ENCODE measurements around the gene STXBP2.
A peak's percentile ranks its signal among the peaks of the same experiment; 100 is the strongest.

Gene STXBP2

DNA sequence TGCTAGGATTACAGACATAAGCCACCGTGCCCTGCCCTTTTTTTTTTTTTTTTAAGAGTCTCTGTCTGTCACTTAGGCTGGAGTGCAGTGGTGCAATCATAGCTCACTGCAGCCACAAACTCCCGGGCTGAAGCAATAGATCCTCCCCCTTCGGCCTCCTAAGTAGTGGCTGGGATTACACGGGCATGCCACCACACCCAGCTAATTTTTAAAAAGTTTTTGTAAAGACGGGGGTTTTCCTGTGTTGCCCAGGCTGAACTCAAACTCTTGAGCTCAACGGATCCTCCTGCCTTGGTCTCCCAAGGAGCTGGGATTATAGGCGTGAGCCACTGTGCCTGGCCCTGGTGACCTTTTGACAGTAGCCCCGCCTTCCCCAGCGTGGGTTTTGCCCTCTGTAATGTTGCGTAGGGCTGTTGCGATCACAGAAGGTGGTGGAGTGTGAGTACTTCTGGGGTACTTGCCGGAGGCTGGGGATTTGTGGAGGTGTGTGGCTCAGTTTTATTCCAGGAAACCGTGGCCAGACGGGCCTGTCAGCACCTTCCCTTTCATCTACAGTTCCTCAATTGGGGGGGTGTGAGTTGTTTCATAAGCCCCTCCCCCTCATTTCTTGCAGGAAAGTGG, 20.3 kb downstream of the STXBP2 start:
- DNase-seq, result peak; percentile 54 to 66

GRCh38 chr19:7658219-7658686, 21.3 kb downstream of the STXBP2 start:
- DNase-seq, result peak; percentile 44 to 49

DNA sequence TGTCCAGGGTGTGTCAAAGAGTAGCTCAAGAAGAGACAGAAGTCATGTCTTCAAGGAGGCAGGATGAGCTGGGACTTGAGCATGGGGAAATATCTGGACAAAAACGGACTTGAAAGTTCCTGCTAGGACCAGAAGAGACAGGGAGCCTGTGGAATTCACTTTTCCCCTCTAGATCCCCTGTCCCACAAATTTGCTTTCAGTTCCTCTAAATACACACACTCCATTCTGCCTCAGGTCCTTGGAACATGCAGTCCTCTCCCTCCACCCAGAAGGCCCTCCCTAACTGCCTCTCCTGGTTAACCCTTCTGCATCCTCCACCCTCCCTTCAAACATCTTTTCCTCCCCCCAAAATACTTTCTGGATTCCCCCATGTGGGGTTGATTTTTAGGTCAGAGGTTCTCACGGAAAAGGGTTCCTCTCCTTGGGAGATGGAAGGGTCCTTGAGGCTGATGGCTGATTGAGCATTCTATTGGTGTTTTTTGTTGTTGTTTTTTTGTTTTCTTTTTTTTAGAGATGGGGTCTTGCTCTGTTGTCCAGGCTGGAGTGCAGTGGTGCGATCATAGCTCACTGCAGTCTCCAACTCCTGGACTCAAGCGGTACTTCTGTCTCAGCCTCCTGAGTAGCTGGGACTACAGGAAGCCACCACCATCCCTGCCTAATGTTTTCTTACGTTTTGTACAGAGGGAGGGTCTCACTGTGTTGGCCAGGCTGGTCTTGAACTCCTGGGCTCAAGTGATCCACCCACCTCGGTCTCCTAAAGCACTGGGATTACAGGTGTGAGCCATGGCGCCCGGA, 25.0 kb downstream of the STXBP2 start:
- DNase-seq, result no peak

GRCh38 chr19:7662657-7663056, 25.7 kb downstream of the STXBP2 start:
- DNase-seq, result no peak

GRCh38 chr19:7663706-7664105, 26.8 kb downstream of the STXBP2 start:
- no peak for DNase-seq

GRCh38 chr19:7665076-7665475, 28.2 kb downstream of the STXBP2 start:
- no peak for DNase-seq

DNA sequence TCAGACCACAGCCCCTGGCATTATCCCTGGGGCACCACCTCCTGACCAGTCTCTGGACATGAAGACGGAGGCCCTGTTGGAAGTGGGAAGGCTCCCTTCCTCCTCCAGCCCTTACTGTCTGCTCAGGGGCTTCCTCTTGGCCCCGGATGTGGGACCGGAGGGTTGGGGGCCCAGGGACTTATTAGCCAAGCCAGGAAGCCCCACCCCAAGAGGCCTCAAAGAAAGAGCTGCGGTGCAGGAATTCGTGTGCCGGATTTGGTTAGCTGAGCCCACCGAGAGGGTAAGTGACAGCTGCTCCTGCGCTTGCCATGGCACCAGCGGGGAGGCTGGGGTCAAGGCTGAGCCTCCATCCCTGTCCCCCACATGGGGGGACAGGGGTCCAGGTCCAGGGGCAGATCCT, 31.9 kb downstream of the STXBP2 start, which contains the start of gene RETN:
Gene RETN, plus strand, starts transcription at position 208 of the 400 bp plus-strand sequence. CDS start 278 bp downstream, outside the sequence.
- no peak for DNase-seq

GRCh38 chr19:7669641-7670040, 32.7 kb downstream of the STXBP2 start:
- no peak for DNase-seq

GRCh38 chr19:7670150-7670783, 33.4 kb downstream of the STXBP2 start:
- DNase-seq, result peak in 1 of 2 experiments; percentile 41

GRCh38 chr19:7670790-7671189, 33.9 kb downstream of the STXBP2 start:
- no peak for DNase-seq

- DNase-seq, result no peak
Observed at GRCh38 chr19:7672522-7672921, 35.6 kb downstream of the STXBP2 start.

DNA sequence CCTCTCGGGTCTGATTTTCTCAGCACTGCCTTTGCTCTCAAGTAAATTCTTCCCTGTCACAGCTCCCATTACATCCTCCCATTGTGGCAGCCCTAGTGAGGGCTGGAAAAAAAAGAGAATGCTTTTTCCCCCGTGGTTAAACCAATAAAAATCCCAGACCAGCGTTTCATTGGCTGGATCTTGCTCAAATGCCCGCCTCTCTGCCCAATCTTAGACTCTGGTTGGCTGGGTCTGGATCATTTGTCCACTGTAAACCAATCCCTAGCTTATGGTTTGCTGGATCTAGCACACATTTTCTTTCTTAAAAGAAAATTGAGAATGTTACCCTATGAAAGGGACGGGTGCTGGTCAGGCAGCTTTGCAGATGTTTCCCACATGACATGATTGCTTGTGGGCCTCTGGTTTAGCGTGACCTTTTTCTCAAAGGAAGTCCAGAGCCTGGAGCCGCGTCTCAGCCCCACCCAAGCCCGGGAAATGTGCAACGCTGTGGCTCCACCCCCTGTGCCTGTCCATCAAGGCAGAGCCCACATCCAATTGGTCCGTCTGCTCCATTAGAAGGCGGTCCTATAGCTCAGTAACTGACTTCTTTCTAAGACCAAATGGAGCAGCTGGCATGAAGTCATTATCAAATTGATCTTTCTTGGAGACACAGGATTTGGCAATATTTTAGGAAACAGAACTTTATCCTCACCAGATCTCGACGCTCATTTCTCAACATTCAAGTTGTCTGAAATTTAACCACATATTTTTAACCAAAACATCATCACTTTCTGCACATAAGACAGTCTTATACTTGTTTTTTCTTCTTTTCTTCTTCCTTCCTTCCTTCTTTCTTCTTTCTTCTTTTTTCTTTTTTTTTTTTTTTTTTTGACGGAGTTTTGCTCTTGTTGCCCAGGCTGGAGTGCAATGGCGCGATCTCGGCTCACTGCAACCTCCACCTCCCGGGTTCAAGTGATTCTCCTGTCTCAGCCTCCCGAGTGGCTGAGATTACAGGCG, 37.4 kb downstream of the STXBP2 start:
- peak; percentile 59 to 67 for DNase-seq

- no peak for DNase-seq
Observed at GRCh38 chr19:7676376-7676775, 39.5 kb downstream of the STXBP2 start.

GRCh38 chr19:7676854-7677253, 39.9 kb downstream of the STXBP2 start, which contains the start of gene MCEMP1:
Gene MCEMP1 (plus strand): TSS chr19:7677090. CDS start chr19:7677121, 31 bp downstream.
- no peak for DNase-seq

DNA sequence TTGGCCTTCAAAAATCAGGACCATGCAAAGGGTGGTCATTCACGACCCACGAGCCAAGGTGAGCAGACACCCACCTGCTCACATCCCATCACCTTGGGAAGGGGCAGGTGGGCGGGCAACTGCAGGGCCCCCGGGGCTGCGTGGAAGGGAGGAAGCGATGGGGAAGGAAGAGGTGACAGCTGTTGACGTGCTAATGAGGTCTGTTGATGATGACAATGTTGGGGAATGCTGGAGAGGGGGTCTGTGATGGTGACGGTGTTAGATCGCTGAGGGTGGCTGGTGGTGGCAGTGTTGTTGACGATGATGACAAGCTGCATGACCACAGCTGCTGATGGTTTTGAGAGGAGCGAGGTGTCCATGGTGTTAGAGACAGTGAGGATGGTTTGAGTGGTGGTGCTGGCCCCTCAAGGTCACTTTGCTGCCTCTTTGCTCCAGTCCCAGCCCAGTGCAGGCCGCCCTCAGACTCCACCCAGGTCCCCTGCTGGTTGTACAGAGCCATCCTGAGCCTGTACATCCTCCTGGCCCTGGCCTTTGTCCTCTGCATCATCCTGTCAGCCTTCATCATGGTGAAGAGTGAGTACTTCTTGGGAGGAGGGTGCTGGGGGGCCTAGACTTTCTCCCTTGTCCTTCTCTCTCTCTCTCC, 40.9 kb downstream of the STXBP2 start:
- no peak for DNase-seq

DNA sequence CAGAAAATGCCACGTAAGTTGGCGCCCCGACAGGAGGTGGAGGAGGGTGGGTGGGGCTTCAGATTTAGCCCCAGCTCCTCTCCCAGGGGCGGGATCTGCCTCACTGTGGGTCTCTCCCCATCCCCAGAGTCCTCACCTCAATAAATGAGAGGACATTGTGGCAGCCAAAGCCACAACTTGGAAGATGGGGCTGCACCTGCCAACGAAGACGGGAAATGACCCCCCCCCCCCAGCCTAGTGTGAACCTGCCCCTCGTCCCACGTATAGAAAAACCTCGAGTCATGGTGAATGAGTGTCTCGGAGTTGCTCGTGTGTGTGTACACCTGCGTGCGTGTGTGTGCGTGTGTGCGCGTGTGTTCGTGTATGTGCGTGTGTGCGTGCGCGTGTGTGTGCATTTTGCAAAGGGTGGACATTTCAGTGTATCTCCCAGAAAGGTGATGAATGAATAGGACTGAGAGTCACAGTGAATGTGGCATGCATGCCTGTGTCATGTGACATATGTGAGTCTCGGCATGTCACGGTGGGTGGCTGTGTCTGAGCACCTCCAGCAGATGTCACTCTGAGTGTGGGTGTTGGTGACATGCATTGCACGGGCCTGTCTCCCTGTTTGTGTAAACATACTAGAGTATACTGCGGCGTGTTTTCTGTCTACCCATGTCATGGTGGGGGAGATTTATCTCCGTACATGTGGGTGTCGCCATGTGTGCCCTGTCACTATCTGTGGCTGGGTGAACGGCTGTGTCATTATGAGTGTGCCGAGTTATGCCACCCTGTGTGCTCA, 42.3 kb downstream of the STXBP2 start:
- peak; percentile 68 to 79 for DNase-seq

DNA sequence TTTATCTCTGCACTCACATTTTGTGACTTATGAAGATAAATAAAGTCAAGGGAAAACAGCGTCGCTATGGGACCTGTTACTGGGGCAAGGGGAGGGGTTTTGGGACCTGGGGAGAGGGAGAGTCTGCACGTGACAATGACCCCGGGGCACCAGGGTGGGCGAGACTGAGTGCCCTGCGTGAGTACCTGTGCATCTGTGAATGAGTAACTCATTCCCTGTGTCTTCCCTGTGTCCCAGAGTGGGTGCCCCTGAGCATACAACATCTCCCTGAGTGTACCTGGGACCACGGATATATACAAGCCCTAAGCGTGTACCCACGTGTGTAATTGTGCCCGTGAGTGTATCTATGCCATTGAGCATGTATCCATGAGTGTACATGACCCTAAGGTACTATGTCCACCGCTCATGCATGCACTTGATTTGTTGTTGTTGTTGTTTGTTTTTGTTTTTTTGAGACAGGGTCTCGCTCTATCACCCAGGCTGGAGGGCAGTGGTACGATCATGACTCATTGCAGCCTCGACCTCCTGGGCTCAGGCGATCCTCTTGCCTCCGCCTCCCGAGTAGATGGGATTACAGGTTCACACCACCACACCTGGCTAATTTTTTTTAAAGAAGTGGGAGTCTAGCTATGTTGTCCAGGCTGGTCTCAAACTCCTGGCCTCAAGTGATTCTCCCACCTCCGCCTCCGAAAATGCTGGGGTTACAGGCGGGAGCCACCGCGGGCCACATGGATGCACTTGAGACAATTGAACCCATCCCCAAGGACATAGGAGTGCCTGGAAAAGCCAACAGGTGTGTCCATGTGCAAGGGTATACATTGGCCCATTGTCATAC, 43.1 kb downstream of the STXBP2 start:
- DNase-seq, result no peak

DNA sequence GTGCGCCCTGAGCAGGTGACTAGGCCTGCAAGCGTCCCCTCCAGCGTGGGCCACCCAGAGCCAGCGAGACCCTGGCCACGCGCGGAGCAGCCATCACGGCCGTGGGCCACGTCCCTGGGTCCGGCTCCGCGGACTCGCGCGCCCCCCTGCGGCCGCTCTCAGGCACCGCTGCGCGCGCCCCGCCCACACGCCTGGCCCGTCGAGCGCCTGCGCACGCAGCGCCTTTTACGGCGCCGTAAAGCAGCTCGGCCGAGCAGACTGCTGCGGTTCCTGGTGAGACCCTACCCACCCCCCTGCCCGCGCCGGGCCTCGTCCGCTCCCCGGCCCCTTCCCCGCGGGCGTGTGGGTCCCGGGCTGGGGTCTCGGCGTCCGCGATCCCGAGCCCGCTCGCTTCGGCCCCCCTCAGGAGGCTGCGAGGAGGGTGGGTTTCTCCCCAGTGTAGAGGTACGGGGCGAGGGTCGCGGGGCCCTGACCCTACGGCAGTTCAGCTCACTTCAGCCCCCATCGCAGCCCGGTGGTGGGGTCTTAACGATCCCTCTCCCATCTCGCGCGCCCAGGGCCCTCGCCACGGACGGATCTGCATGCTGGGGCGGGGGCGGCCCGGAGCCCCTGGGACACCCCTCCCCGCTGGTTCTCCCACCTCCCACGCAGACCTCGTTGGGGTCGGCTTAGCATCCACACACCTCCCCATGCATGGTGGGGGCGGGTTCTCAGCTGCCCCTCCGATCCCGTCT, 43.9 kb downstream of the STXBP2 start, which contains the start of gene TRAPPC5:
Gene TRAPPC5, plus strand, starts transcription at position 228 of the 734 bp plus-strand sequence. CDS start 1,421 bp downstream, outside the sequence.
- DNase-seq, result peak; percentile 89 to 93
